GM18909 (cell line): ENCODE results near the gene ATP6AP1.

Experiments
- ATAC-seq: cut with Tn5 transposase; IDR thresholded peaks from one replicate; pipeline ENCODE4 v1.9.1; 2021; ENCODE audit warnings: mild to moderate bottlenecking; ENCODE audit not compliant: unreplicated experiment, poor library complexity

Gene ATP6AP1

GRCh38 chrX:154443992-154444754, 15.7 kb downstream of the ATP6AP1 start, which contains the start of gene FAM50A:
Gene FAM50A, plus strand, starts transcription at chrX:154444141. Its CDS starts 95 bp downstream, at chrX:154444236.
- peak; percentile 74 for ATAC-seq

- no peak for ATAC-seq
Observed at GRCh38 chrX:154444755-154445246, 16.3 kb downstream of the ATP6AP1 start.

- no peak for ATAC-seq
Observed at GRCh38 chrX:154445776-154446175, 17.3 kb downstream of the ATP6AP1 start.

GRCh38 chrX:154446430-154446829, 18.0 kb downstream of the ATP6AP1 start:
- no peak for ATAC-seq

GRCh38 chrX:154448484-154448883, 20.0 kb downstream of the ATP6AP1 start:
- ATAC-seq: no peak

- ATAC-seq: no peak
Observed at GRCh38 chrX:154449618-154450017, 21.1 kb downstream of the ATP6AP1 start.

- no peak for ATAC-seq
Observed at GRCh38 chrX:154450312-154450711, 21.8 kb downstream of the ATP6AP1 start.

- no peak for ATAC-seq
Observed at GRCh38 chrX:154452823-154453222, 24.3 kb downstream of the ATP6AP1 start.

GRCh38 chrX:154457491-154458115, 29.1 kb downstream of the ATP6AP1 start:
- peak; percentile 41 for ATAC-seq

- peak; percentile 49 for ATAC-seq
Observed at GRCh38 chrX:154458116-154458953, 29.9 kb downstream of the ATP6AP1 start, which contains the start of gene PLXNA3. Gene PLXNA3, plus strand, starts transcription at chrX:154458281. Its CDS starts 1,903 bp downstream, at chrX:154460184.

- no peak for ATAC-seq
Observed at GRCh38 chrX:154458954-154459778, 30.7 kb downstream of the ATP6AP1 start.

- no peak for ATAC-seq
Observed at GRCh38 chrX:154459832-154460231, 31.4 kb downstream of the ATP6AP1 start.

GRCh38 chrX:154460326-154460725, 31.8 kb downstream of the ATP6AP1 start:
- no peak for ATAC-seq

GRCh38 chrX:154462396-154462795, 33.9 kb downstream of the ATP6AP1 start:
- ATAC-seq: no peak

GRCh38 chrX:154463611-154464220, 35.2 kb downstream of the ATP6AP1 start:
- no peak for ATAC-seq

GRCh38 chrX:154464806-154465365, 36.4 kb downstream of the ATP6AP1 start:
- no peak for ATAC-seq

- ATAC-seq: no peak
Observed at GRCh38 chrX:154465601-154466000, 37.1 kb downstream of the ATP6AP1 start.

GRCh38 chrX:154466036-154466435, 37.6 kb downstream of the ATP6AP1 start:
- ATAC-seq: no peak

GRCh38 chrX:154466907-154467306, 38.4 kb downstream of the ATP6AP1 start:
- no peak for ATAC-seq
